GM19193 (cell line): Measurements from ENCODE around the gene KCNK4.

ENCODE experiments used
- POLR2A ChIP-seq: IDR thresholded peaks from 4 replicates; pipeline ENCODE4 v1.6.1; 2011; ENCODE audit not compliant: insufficient read depth, insufficient read length; ENCODE audit errors: extremely low read depth

The KCNK4 gene

GRCh38 chr11:64263021-64263946, 27.8 kb upstream of the KCNK4 start:
- TF ChIP-seq POLR2A = no peak

- no peak for TF ChIP-seq POLR2A
These were observed 27.2 kb upstream of the KCNK4 start for GRCh38 chr11:64263947-64264317.

- TF ChIP-seq POLR2A = no peak
These were observed 26.7 kb upstream of the KCNK4 start for GRCh38 chr11:64264371-64264852.

- no peak for TF ChIP-seq POLR2A
These were observed 25.6 kb upstream of the KCNK4 start for GRCh38 chr11:64265176-64266160.

- TF ChIP-seq POLR2A = no peak
These were observed 24.8 kb upstream of the KCNK4 start for GRCh38 chr11:64266339-64266738.

- TF ChIP-seq POLR2A = no peak
These were observed 23.7 kb upstream of the KCNK4 start for GRCh38 chr11:64267207-64267945.

GRCh38 chr11:64268025-64268892, 22.8 kb upstream of the KCNK4 start:
- no peak for TF ChIP-seq POLR2A

GRCh38 chr11:64268893-64269539, 22.1 kb upstream of the KCNK4 start:
- no peak for TF ChIP-seq POLR2A

- TF ChIP-seq POLR2A = peak; percentile 63
These were observed 21.4 kb upstream of the KCNK4 start for GRCh38 chr11:64269540-64270220.

GRCh38 chr11:64275031-64275800, 15.9 kb upstream of the KCNK4 start:
- TF ChIP-seq POLR2A = no peak

- TF ChIP-seq POLR2A = no peak
These were observed 15.3 kb upstream of the KCNK4 start for GRCh38 chr11:64275841-64276240.
